RPMI7951 (cell line): Measurements from ENCODE around the gene CLTCL1. TPM values are rescaled to one million over a fixed set of nuclear protein-coding genes. Genes with fewer than 3 reads are reported as not detected.

Experiments used
- DNase-seq: peaks from one replicate; pipeline ENCODE4 v3.0.0-alpha.2; 2012; ENCODE audit warnings: low read depth
- total RNA-seq: library from RNA; depleted of rRNA; stranded (reverse); fragments of >200 nt; shearing (Covaris generic); gene quantifications from 2 replicates; pipeline ENCODE4 v1.2.3, GENCODE V29; 2014

Gene CLTCL1
- total RNA-seq, 1 experiment from 2014 or later = 3.1 TPM

GRCh38 chr22:19150482-19151328 is 140.8 kb downstream of the CLTCL1 start:
- DNase-seq = no peak

- DNase-seq = no peak
These were observed 141.5 kb downstream of the CLTCL1 start, which contains the start of gene GSC2 for GRCh38 chr22:19149991-19150390. Gene GSC2 (minus strand): TSS chr22:19150292. CDS start chr22:19150283, 9 bp downstream.

- no peak for DNase-seq
These were observed 142.3 kb downstream of the CLTCL1 start for GRCh38 chr22:19149047-19149883.

GRCh38 chr22:19148417-19149046 is 143.0 kb downstream of the CLTCL1 start:
- DNase-seq = no peak

GRCh38 chr22:19147195-19147780 is 144.2 kb downstream of the CLTCL1 start:
- no peak for DNase-seq

GRCh38 chr22:19146215-19146968 is 145.1 kb downstream of the CLTCL1 start:
- DNase-seq = no peak

- peak; percentile 21 for DNase-seq
These were observed 147.5 kb downstream of the CLTCL1 start for GRCh38 chr22:19143967-19144400.

GRCh38 chr22:19143212-19143611 is 148.3 kb downstream of the CLTCL1 start:
- no peak for DNase-seq

- DNase-seq = no peak
These were observed 149.1 kb downstream of the CLTCL1 start for GRCh38 chr22:19142394-19142793.

GRCh38 chr22:19139974-19140373 is 151.5 kb downstream of the CLTCL1 start:
- DNase-seq = no peak

GRCh38 chr22:19139001-19139356 is 152.5 kb downstream of the CLTCL1 start:
- no peak for DNase-seq

GRCh38 chr22:19138217-19139000 is 153.1 kb downstream of the CLTCL1 start:
- DNase-seq = no peak

- DNase-seq = no peak
These were observed 153.9 kb downstream of the CLTCL1 start for GRCh38 chr22:19137384-19138216.

GRCh38 chr22:19136915-19137314 is 154.6 kb downstream of the CLTCL1 start:
- no peak for DNase-seq

GRCh38 chr22:19134874-19135273 is 156.6 kb downstream of the CLTCL1 start:
- DNase-seq = no peak

- no peak for DNase-seq
These were observed 157.2 kb downstream of the CLTCL1 start for GRCh38 chr22:19134176-19134831.

GRCh38 chr22:19133561-19133960 is 158.0 kb downstream of the CLTCL1 start:
- no peak for DNase-seq

- no peak for DNase-seq
These were observed 158.7 kb downstream of the CLTCL1 start for GRCh38 chr22:19132693-19133400.
